Prostate gland (tissue), 2 donors: Measurements from ENCODE around the gene PDZD7.

Experiments used
- CTCF ChIP-seq, 4 experiments: fragments of 200-600 bp in 2 of 4; fragments of 450-650 bp in 2 of 4; sonication (generic) in 2 of 4; IDR thresholded peaks; 1 replicate in 3 of 4; 2 replicates in 1 of 4; pipeline ENCODE4 v1.5.1; 2016 to 2019; ENCODE audit warnings: antibody characterized with exemption in 4 of 4, mild to moderate bottlenecking in 2 of 4, moderate library complexity in 2 of 4
- POLR2A ChIP-seq: fragments of 450-650 bp; IDR thresholded peaks from one replicate; pipeline ENCODE4 v1.6.1; 2016; ENCODE audit warnings: antibody characterized with exemption, mild to moderate bottlenecking
- POLR2AphosphoS5 ChIP-seq: sonication (generic); formaldehyde crosslinking; IDR thresholded peaks from one replicate; pipeline ENCODE4 v1.6.1; 2017; ENCODE audit warnings: antibody characterized with exemption

GRCh38 chr10:100986623-100986951 lies 44.3 kb downstream of the PDZD7 start:
- TF ChIP-seq POLR2A = no peak
- no peak for TF ChIP-seq CTCF (IDR thresholded peaks at IDR 0.05)
- no peak for TF ChIP-seq POLR2AphosphoS5
